ENCODE measurements around the gene TOGARAM2.
"Not testable (repeated sequence)": the region's sequence is repeated elsewhere in the genome, so short reads cannot be mapped to it uniquely, and the experiment has no call there.

DNA sequence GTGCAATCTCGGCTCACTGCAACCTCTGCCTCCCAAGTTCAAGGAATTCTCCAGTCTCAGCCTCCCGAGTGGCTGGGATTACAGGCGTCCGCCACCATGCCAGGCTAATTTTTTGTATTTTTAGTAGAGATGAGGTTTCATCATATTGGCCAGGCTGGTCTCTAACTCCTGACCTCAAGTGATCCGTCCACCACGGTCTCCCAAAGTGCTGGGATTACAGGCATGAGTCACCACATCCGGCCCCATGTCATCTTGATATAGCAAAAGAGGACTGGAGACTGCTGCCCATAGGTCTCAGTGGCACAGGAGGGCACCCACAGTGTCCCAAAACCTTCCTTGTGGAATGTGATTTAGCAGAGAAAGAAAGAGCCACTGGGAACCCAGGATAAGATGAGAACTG is 109.2 kb downstream of the TOGARAM2 start:
- not testable (repeated sequence) for TF ChIP-seq POLR2AphosphoS5, POLR2A, TAF1 (IDR thresholded peaks at IDR 0.05; ENCODE audit: low read depth, low read length)

Measured in GM12891 (cell line).